IMR-90 (cell line): ENCODE measurements around the gene TP53AIP1. TPM values are rescaled to one million over a fixed set of nuclear protein-coding genes. Genes with fewer than 3 reads are reported as not detected.

Source experiments
- ATAC-seq: fragments of 200-7000 bp; cut with Tn5 transposase; 2 replicates; pipeline ENCODE4 v1.9.1; 2020; ENCODE audit warnings: low read depth, mild to moderate bottlenecking, moderate library complexity
- BruUV-seq: library from RNA; stranded (reverse); fragments of 400-500 nt; replicated peaks from 2 replicates; lab custom pipeline; 2021; lab: Mats Ljungman, UMichigan
- CTCF ChIA-PET: fragments of 300-600 bp; formaldehyde crosslinking; extraction: SDS; loops from one replicate; lab custom pipeline; 2021; ENCODE audit warnings: antibody characterized with exemption; lab: Yijun Ruan, JAX
- POLR2A ChIA-PET: fragments of 300-600 bp; sonication (Branson Sonifier 250); formaldehyde crosslinking; loops from one replicate; lab custom pipeline; 2022; ENCODE audit warnings: antibody characterized with exemption; ENCODE audit not compliant: unreplicated experiment; lab: Charles Lee
- DNase-seq: peaks from one replicate; pipeline ENCODE4 v3.0.0; 2013
- H2AFZ ChIP-seq: replicated peaks from 2 replicates; pipeline ENCODE3; 2013; ENCODE audit warnings: low read length, mild to moderate bottlenecking; ENCODE audit not compliant: poor library complexity
- H2AK5ac ChIP-seq: 2 replicates; pipeline ENCODE4 v1.6.1; 2013; ENCODE audit warnings: low read depth, low read length, inconsistent platforms
- H2AK9ac ChIP-seq: replicated peaks from 2 replicates; pipeline ENCODE3; 2013; ENCODE audit warnings: mild to moderate bottlenecking, low read depth, low read length, moderate library complexity; ENCODE audit not compliant: poor library complexity
- H2BK120ac ChIP-seq: 2 replicates; pipeline ENCODE4 v1.6.1; 2013; ENCODE audit warnings: low read depth, low read length, inconsistent platforms
- H2BK15ac ChIP-seq: 3 replicates; pipeline ENCODE4 v1.6.1; 2013; ENCODE audit warnings: low read depth, low read length, inconsistent platforms
- H2BK20ac ChIP-seq: 2 replicates; pipeline ENCODE4 v1.6.1; 2013; ENCODE audit warnings: low read depth, mild to moderate bottlenecking, inconsistent platforms, low read length, moderate library complexity
- H2BK5ac ChIP-seq: 2 replicates; pipeline ENCODE4 v1.6.1; 2013; ENCODE audit warnings: mild to moderate bottlenecking, low read depth, low read length, inconsistent platforms; ENCODE audit not compliant: poor library complexity, severe bottlenecking
- H3K14ac ChIP-seq: replicated peaks from 2 replicates; pipeline ENCODE4 v1.6.1; 2013; ENCODE audit warnings: low read depth, low read length, inconsistent platforms
- H3K18ac ChIP-seq: 2 replicates; pipeline ENCODE4 v1.6.1; 2013; ENCODE audit warnings: low read depth, low read length, control low read depth
- H3K23ac ChIP-seq: 2 replicates; pipeline ENCODE4 v1.6.1; 2013; ENCODE audit warnings: low read depth, low read length, inconsistent platforms
- H3K27ac ChIP-seq: 2 replicates; pipeline ENCODE4 v1.5.1; 2013; ENCODE audit warnings: mild to moderate bottlenecking, control low read depth, low read length; ENCODE audit not compliant: insufficient read depth
- H3K27me3 ChIP-seq: 2 replicates; pipeline ENCODE4 v1.6.1; 2013; ENCODE audit warnings: low read length; ENCODE audit not compliant: control insufficient read depth, insufficient read depth
- H3K36me3 ChIP-seq: 2 replicates; pipeline ENCODE4 v1.6.1; 2013; ENCODE audit warnings: low read length, mixed read lengths; ENCODE audit not compliant: control insufficient read depth, insufficient read depth
- H3K4ac ChIP-seq: 2 replicates; pipeline ENCODE4 v1.6.1; 2013; ENCODE audit warnings: low read depth, low read length, inconsistent platforms
- H3K4me1 ChIP-seq: 2 replicates; pipeline ENCODE4 v1.6.1; 2013; ENCODE audit warnings: low read length, mixed read lengths; ENCODE audit not compliant: control insufficient read depth, insufficient read depth
- H3K4me2 ChIP-seq: 2 replicates; pipeline ENCODE4 v1.6.1; 2013; ENCODE audit warnings: low read depth, mild to moderate bottlenecking, control low read depth, low read length, moderate library complexity
- H3K4me3 ChIP-seq: 2 replicates; pipeline ENCODE4 v1.5.1; 2013; ENCODE audit warnings: low read depth, mild to moderate bottlenecking, control low read depth, low read length, moderate library complexity; ENCODE audit not compliant: insufficient read depth
- H3K56ac ChIP-seq: 2 replicates; pipeline ENCODE4 v1.6.1; 2013; ENCODE audit warnings: low read length, inconsistent platforms; ENCODE audit not compliant: insufficient read depth; ENCODE audit errors: extremely low read depth
- H3K79me1 ChIP-seq, 2 experiments: 2 replicates each; pipeline ENCODE4 v1.6.1; 2013; ENCODE audit warnings: low read length in 2 of 2, inconsistent platforms in 1 of 2, low read depth in 1 of 2
- H3K9ac ChIP-seq: 2 replicates; pipeline ENCODE4 v1.6.1; 2013; ENCODE audit warnings: low read depth, low read length, control low read depth
- H3K9me1 ChIP-seq: 2 replicates; pipeline ENCODE4 v1.6.1; 2013; ENCODE audit warnings: low read length, inconsistent platforms; ENCODE audit not compliant: insufficient read depth
- H3K9me3 ChIP-seq: 2 replicates; pipeline ENCODE4 v1.6.1; 2013; ENCODE audit warnings: low read length; ENCODE audit not compliant: control insufficient read depth, insufficient read depth
- H4K20me1 ChIP-seq: 2 replicates; pipeline ENCODE4 v1.6.1; 2013; ENCODE audit warnings: low read length, inconsistent platforms; ENCODE audit not compliant: insufficient read depth
- H4K5ac ChIP-seq: 2 replicates; pipeline ENCODE4 v1.6.1; 2013; ENCODE audit warnings: mild to moderate bottlenecking, low read depth, low read length, control low read depth
- H4K8ac ChIP-seq, 2 experiments: 2 replicates each; pipeline ENCODE4 v1.6.1; 2013; ENCODE audit warnings: low read depth in 2 of 2, low read length in 2 of 2, control low read depth in 1 of 2, inconsistent platforms in 1 of 2
- H4K91ac ChIP-seq: 2 replicates; pipeline ENCODE4 v1.6.1; 2013; ENCODE audit warnings: low read depth, low read length, inconsistent platforms; ENCODE audit not compliant: insufficient read depth
- BHLHE40 ChIP-seq: fragments of 150-350 bp; IDR thresholded peaks from 2 replicates; pipeline ENCODE4 v1.6.1; 2016; ENCODE audit warnings: mild to moderate bottlenecking, low read depth, low read length
- CEBPB ChIP-seq: IDR thresholded peaks from 2 replicates; pipeline ENCODE4 v1.6.1; 2012; ENCODE audit warnings: low read depth, low read length, improper control_type of control experiment
- CHD1 ChIP-seq: IDR thresholded peaks from 2 replicates; pipeline ENCODE4 v1.6.1; 2012; ENCODE audit warnings: low read depth, low read length, improper control_type of control experiment
- CTCF ChIP-seq: conservative IDR thresholded peaks from 2 replicates; pipeline ENCODE4 v1.5.1; 2012; ENCODE audit warnings: mild to moderate bottlenecking, low read depth, low read length, improper control_type of control experiment
- ELK1 ChIP-seq: fragments of 150-350 bp; IDR thresholded peaks from 2 replicates; pipeline ENCODE4 v1.6.1; 2016; ENCODE audit warnings: low read depth, mild to moderate bottlenecking, low read length, moderate library complexity, borderline replicate concordance
- FOS ChIP-seq: fragments of 150-350 bp; IDR thresholded peaks from 2 replicates; pipeline ENCODE4 v1.6.1; 2016; ENCODE audit warnings: low read depth, low read length
- MAFK ChIP-seq: IDR thresholded peaks from 2 replicates; pipeline ENCODE4 v1.6.1; 2012; ENCODE audit warnings: low read depth, low read length, improper control_type of control experiment
- MAZ ChIP-seq: IDR thresholded peaks from 2 replicates; pipeline ENCODE4 v1.6.1; 2012; ENCODE audit warnings: low read depth, mild to moderate bottlenecking, low read length, improper control_type of control experiment, moderate library complexity, borderline replicate concordance
- MXI1 ChIP-seq: IDR thresholded peaks from 2 replicates; pipeline ENCODE4 v1.6.1; 2012; ENCODE audit warnings: low read depth, mild to moderate bottlenecking, low read length, moderate library complexity, borderline replicate concordance
- NFE2L2 ChIP-seq: fragments of 150-350 bp; IDR thresholded peaks from 2 replicates; pipeline ENCODE4 v1.6.1; 2016; ENCODE audit warnings: low read depth, mild to moderate bottlenecking, low read length
- POLR2A ChIP-seq: IDR thresholded peaks from 2 replicates; pipeline ENCODE4 v1.6.1; 2012; ENCODE audit warnings: mild to moderate bottlenecking, low read depth, low read length
- RCOR1 ChIP-seq: IDR thresholded peaks from 2 replicates; pipeline ENCODE4 v1.6.1; 2012; ENCODE audit warnings: mild to moderate bottlenecking, low read length, improper control_type of control experiment; ENCODE audit not compliant: insufficient replicate concordance
- RFX5 ChIP-seq: IDR thresholded peaks from 2 replicates; pipeline ENCODE4 v1.8.0; 2012; ENCODE audit warnings: low read depth, mild to moderate bottlenecking, low read length, moderate library complexity
- SMC3 ChIP-seq: fragments of 150-350 bp; IDR thresholded peaks from 2 replicates; pipeline ENCODE4 v1.6.1; 2016; ENCODE audit warnings: low read depth, mild to moderate bottlenecking, antibody characterized with exemption, low read length, moderate library complexity
- USF2 ChIP-seq: fragments of 150-350 bp; IDR thresholded peaks from 2 replicates; pipeline ENCODE4 v1.6.1; 2017; ENCODE audit warnings: mild to moderate bottlenecking, antibody characterized with exemption, low read length, low read depth
- WGBS, 2 experiments: methylation state at CpG; one replicate each; pipeline versions ENCODE4 v1.1.5 to v1.1.7; 2013; ENCODE audit warnings: missing lambda C conversion rate in 2 of 2; ENCODE audit not compliant: insufficient read length in 1 of 2; ENCODE audit errors: extremely low coverage in 2 of 2; 5-methylcytosine and 5-hydroxymethylcytosine counted together
- dilution Hi-C: fragments of 300-500 bp; cut with HindIII; formaldehyde crosslinking; loops from one replicate; pipeline ENCODE4 v1.14.3; 2018; ENCODE audit warnings: low sequenced_read_pairs; ENCODE audit not compliant: unreplicated experiment
- in situ Hi-C: fragments of 300-500 bp; cut with MboI; formaldehyde crosslinking; loops from 3 replicates; pipeline ENCODE4 v1.14.3; 2019; ENCODE audit warnings: low sequenced_read_pairs, inconsistent platforms, mixed read lengths
- intact Hi-C: fragments of 100-400 bp; cut with micrococcal nuclease; formaldehyde crosslinking; loops from 2 replicates; pipeline ENCODE4 v1.10.0; 2022
- polyA plus RNA-seq, 3 experiments: library from polyadenylated mRNA; depleted of rRNA; stranded (reverse); fragments of >200 nt; gene quantifications; 2 replicates each; pipeline ENCODE4 v1.2.3, GENCODE V29; 2012; ENCODE audit warnings: low replicate concordance in 1 of 3
- total RNA-seq: library from RNA; depleted of rRNA; stranded (reverse); fragments of >200 nt; gene quantifications from 2 replicates; pipeline ENCODE4 v1.2.3, GENCODE V29; 2012

The TP53AIP1 gene
- total and polyA plus RNA-seq, 2 of the 4 experiments (the other 2 are of a cell fraction), result not detected

- no peak for ATAC-seq
- H2AK9ac ChIP-seq, result no peak overlapping the region
- H3K18ac ChIP-seq, result no peak overlapping the region
- no peak overlapping the region for H3K56ac ChIP-seq
- H3K4ac ChIP-seq, result no peak overlapping the region
- no peaks in the 10 kb centered on the region for H3K79me1 ChIP-seq
- intact Hi-C loops, result no loop called here
- POLR2A ChIA-PET, result no interaction called here
- no peak overlapping the region for H3K27ac ChIP-seq
- H3K23ac ChIP-seq, result no peak overlapping the region
- H3K4me2 ChIP-seq, result no peak overlapping the region
- no peak overlapping the region for H3K4me3 ChIP-seq
- no peak overlapping the region for H4K8ac ChIP-seq
- H2AK5ac ChIP-seq, result no peak overlapping the region
- H3K4me1 ChIP-seq, result no peaks in the 10 kb centered on the region
- no peak overlapping the region for H2BK120ac ChIP-seq
- no peak overlapping the region for H2AFZ ChIP-seq
- no peak overlapping the region for H4K91ac ChIP-seq
- no peaks in the 10 kb centered on the region for H3K27me3 ChIP-seq
- H3K9me3 ChIP-seq, result no peaks in the 10 kb centered on the region
- H2BK15ac ChIP-seq, result no peak overlapping the region
- H3K9ac ChIP-seq, result no peak overlapping the region
- TF ChIP-seq BHLHE40 (no peak), CTCF (no peak), RCOR1 (no peak), POLR2A (no peak), RFX5 (no peak), FOS (no peak), CEBPB (no peak), MAZ (no peak), MAFK (no peak), MXI1 (no peak), SMC3 (no peak), NFE2L2 (no peak), CHD1 (no peak), USF2 (no peak), ELK1 (no peak)
- H2BK20ac ChIP-seq, result no peak overlapping the region
- no peak overlapping the region for H4K5ac ChIP-seq
- H3K36me3 ChIP-seq, result peaks cover 36% of the 10 kb centered on the region
- dilution Hi-C loops, result no loop called here
- BruUV-seq, result no TSS peak
- DNase-seq, result no peak
- no peak overlapping the region for H3K14ac ChIP-seq
- H3K9me1 ChIP-seq, result no peaks in the 10 kb centered on the region; the same call in 1 of the 2 replicates
- CTCF ChIA-PET, result no interaction called here
- in situ Hi-C loops, result loop anchor here (25.0 kb wide), 2 partner anchors 808 to 933 kb away; no protein-coding TSS in a partner anchor
- H4K20me1 ChIP-seq, result no peaks in the 10 kb centered on the region
- no peak overlapping the region for H2BK5ac ChIP-seq
- 98% methylated on average over 8 of the region's 13 CpGs; no CpG with 5 or more reads in 1 of the 2 experiments for WGBS, 2 experiments
These were observed 28.0 kb upstream of the TP53AIP1 start for GRCh38 chr11:128970598-128971190.
